OCI-LY7 (cell line): ENCODE results near the gene CRYGA. TPM values are rescaled to one million over a fixed set of nuclear protein-coding genes. Genes with fewer than 3 reads are reported as not detected.

ENCODE experiments used
- BruUV-seq: library from RNA; stranded (reverse); fragments of 400-500 nt; replicated peaks from 2 replicates; lab custom pipeline; 2021; lab: Mats Ljungman, UMichigan
- CTCF ChIA-PET: fragments of 300-600 bp; sonication (Branson Sonifier 250); formaldehyde crosslinking; loops from one replicate; lab custom pipeline; 2022; ENCODE audit warnings: antibody characterized with exemption; ENCODE audit not compliant: unreplicated experiment; lab: Charles Lee
- POLR2A ChIA-PET: fragments of 300-600 bp; sonication (Branson Sonifier 250); formaldehyde crosslinking; loops from one replicate; lab custom pipeline; 2022; ENCODE audit warnings: antibody characterized with exemption; lab: Charles Lee
- DNase-seq: peaks from one replicate; pipeline ENCODE4 v3.0.0-alpha.2; 2015; ENCODE audit warnings: low spot score
- H2AFZ ChIP-seq: fragments of 200-600 bp; sonication (generic), shearing (Covaris generic); 2 replicates; pipeline ENCODE4 v1.6.1; 2014; ENCODE audit warnings: mild to moderate bottlenecking, antibody characterized with exemption, low read length, moderate library complexity
- H3K27ac ChIP-seq: fragments of 200-600 bp; sonication (generic); 2 replicates; pipeline ENCODE4 v1.5.1; 2014; ENCODE audit warnings: mixed run types, low read depth, mild to moderate bottlenecking, moderate library complexity, low read length, inconsistent platforms; ENCODE audit not compliant: poor library complexity, severe bottlenecking
- H3K36me3 ChIP-seq: fragments of 200-600 bp; sonication (generic); 2 replicates; pipeline ENCODE4 v1.6.1; 2014; ENCODE audit warnings: mild to moderate bottlenecking, antibody characterized with exemption, low read length, moderate library complexity, mixed read lengths; ENCODE audit not compliant: insufficient read depth
- H3K4me1 ChIP-seq: fragments of 200-600 bp; sonication (generic); 2 replicates; pipeline ENCODE4 v1.5.1; 2014; ENCODE audit warnings: mild to moderate bottlenecking, low read length; ENCODE audit not compliant: insufficient read depth, poor library complexity, severe bottlenecking
- H3K4me2 ChIP-seq: fragments of 200-600 bp; sonication (generic); 2 replicates; pipeline ENCODE4 v1.6.1; 2014; ENCODE audit warnings: mild to moderate bottlenecking, low read length
- H3K4me3 ChIP-seq: fragments of 200-600 bp; sonication (generic); 2 replicates; pipeline ENCODE4 v1.5.1; 2014; ENCODE audit warnings: mild to moderate bottlenecking, low read depth, low read length; ENCODE audit not compliant: poor library complexity, severe bottlenecking
- H3K79me2 ChIP-seq: fragments of 200-600 bp; sonication (generic); 2 replicates; pipeline ENCODE4 v1.6.1; 2016; ENCODE audit warnings: low read depth, mild to moderate bottlenecking, low read length, moderate library complexity, mixed read lengths; ENCODE audit not compliant: insufficient read depth
- H3K9me2 ChIP-seq: fragments of 200-600 bp; sonication (generic); 2 replicates; pipeline ENCODE4 v1.6.1; 2016; ENCODE audit warnings: mild to moderate bottlenecking, low read length, mixed read lengths; ENCODE audit not compliant: insufficient read depth
- H3K9me3 ChIP-seq: fragments of 200-600 bp; sonication (generic); 2 replicates; pipeline ENCODE4 v1.6.1; 2014; ENCODE audit warnings: mild to moderate bottlenecking, mixed run types, low read length, mixed read lengths
- H4K20me1 ChIP-seq: fragments of 200-600 bp; sonication (generic); 2 replicates; pipeline ENCODE4 v1.6.1; 2014; ENCODE audit warnings: mild to moderate bottlenecking, antibody characterized with exemption, low read length, moderate library complexity, mixed read lengths; ENCODE audit not compliant: insufficient read depth
- CTCF ChIP-seq: fragments of 200-600 bp; sonication (generic); conservative IDR thresholded peaks from 2 replicates; pipeline ENCODE4 v1.5.1; 2014; ENCODE audit warnings: mild to moderate bottlenecking, antibody characterized with exemption, low read length, moderate library complexity, mixed read lengths
- EZH2phosphoT487 ChIP-seq: fragments of 200-600 bp; sonication (generic); IDR thresholded peaks from 2 replicates; pipeline ENCODE4 v1.6.1; 2018; ENCODE audit warnings: low read depth, borderline replicate concordance, mild to moderate bottlenecking, mixed run types, antibody characterized with exemption, low read length, moderate library complexity, mixed read lengths
- intact Hi-C: fragments of 100-400 bp; cut with micrococcal nuclease; formaldehyde crosslinking; loops from one replicate; pipeline ENCODE4 v1.10.0; 2022; ENCODE audit not compliant: unreplicated experiment
- total RNA-seq, 2 experiments: library from RNA; depleted of rRNA in 1 of 2; stranded (reverse); fragments of >200 nt in 1 of 2; shearing (Covaris generic) in 1 of 2; gene quantifications; 2 replicates each; pipeline ENCODE4 v1.2.3, GENCODE V29; 2014 to 2022

Gene CRYGA
- total RNA-seq, 2 experiments from 2014 or later, result not detected

GRCh38 chr2:208189069-208189809, 25.9 kb upstream of the CRYGA start:
- H3K36me3 ChIP-seq, result no peaks in the 10 kb centered on the region
- CTCF ChIA-PET, result no interaction called here

GRCh38 chr2:208186893-208187292, 23.5 kb upstream of the CRYGA start:
- ChIA-PET CTCF (no interaction called here), POLR2A (interaction anchor here (0.5 kb wide), 1 partner anchor 19 kb away, joined by 3 read pairs; no protein-coding TSS in a partner anchor)
- no TSS peak for BruUV-seq
- H3K79me2 ChIP-seq, result no peaks in the 10 kb centered on the region
- TF ChIP-seq EZH2phosphoT487 (no peak), CTCF (no peak)
- no peaks in the 10 kb centered on the region for H3K9me2 ChIP-seq
- no peak overlapping the region for H3K4me3 ChIP-seq
- H3K27ac ChIP-seq, result no peak overlapping the region
- H4K20me1 ChIP-seq, result no peaks in the 10 kb centered on the region
- H3K9me3 ChIP-seq, result no peaks in the 10 kb centered on the region
- H3K4me1 ChIP-seq, result no peaks in the 10 kb centered on the region
- H2AFZ ChIP-seq, result no peak overlapping the region
- H3K4me2 ChIP-seq, result no peak overlapping the region
- no peak for DNase-seq
- H3K36me3 ChIP-seq, result no peaks in the 10 kb centered on the region
- intact Hi-C loops, result no loop called here

More at GRCh38 chr2:208189069-208189809, 25.9 kb upstream of the CRYGA start:
- H3K4me2 ChIP-seq, result no peak overlapping the region
- no peak overlapping the region for H3K27ac ChIP-seq
- H4K20me1 ChIP-seq, result no peaks in the 10 kb centered on the region
- no peaks in the 10 kb centered on the region for H3K4me1 ChIP-seq
- DNase-seq, result no peak
- intact Hi-C loops, result no loop called here
- H3K9me2 ChIP-seq, result no peaks in the 10 kb centered on the region
- H2AFZ ChIP-seq, result no peak overlapping the region
- no TSS peak for BruUV-seq
- H3K4me3 ChIP-seq, result no peak overlapping the region
- POLR2A ChIA-PET, result interaction anchor here (0.6 kb wide), 1 partner anchor 1478 kb away, joined by 3 read pairs; no protein-coding TSS in a partner anchor
- no peak for TF ChIP-seq CTCF
- no peak for TF ChIP-seq EZH2phosphoT487
- no peaks in the 10 kb centered on the region for H3K79me2 ChIP-seq
- H3K9me3 ChIP-seq, result no peaks in the 10 kb centered on the region

- H3K9me3 ChIP-seq, result no peaks in the 10 kb centered on the region
- H3K4me3 ChIP-seq, result no peak overlapping the region
- no peaks in the 10 kb centered on the region for H3K36me3 ChIP-seq
- no peaks in the 10 kb centered on the region for H3K4me1 ChIP-seq
- CTCF ChIA-PET, result no interaction called here
- H3K9me2 ChIP-seq, result no peaks in the 10 kb centered on the region
- no peaks in the 10 kb centered on the region for H4K20me1 ChIP-seq
- TF ChIP-seq CTCF (no peak), EZH2phosphoT487 (no peak)
- intact Hi-C loops, result no loop called here
- BruUV-seq, result no TSS peak
- H3K79me2 ChIP-seq, result no peaks in the 10 kb centered on the region
- POLR2A ChIA-PET, result interaction anchor here (0.5 kb wide), 1 partner anchor 19 kb away, joined by 3 read pairs; no protein-coding TSS in a partner anchor
- H3K4me2 ChIP-seq, result no peak overlapping the region
- H2AFZ ChIP-seq, result no peak overlapping the region
- no peak for DNase-seq
- no peak overlapping the region for H3K27ac ChIP-seq
Measured at GRCh38 chr2:208186465-208186864, 23.1 kb upstream of the CRYGA start.
